Activated naive CD8-positive, alpha-beta T cell treated with anti-CD3 and anti-CD28 coated beads, Interleukin-2, amount 50 U/mL, for 24 hours (primary cell): ENCODE data around the gene IQCE.
"Not testable (repeated sequence)": the region's sequence is repeated elsewhere in the genome, so short reads cannot be mapped to it uniquely, and the experiment has no call there.

ENCODE experiments used
- ATAC-seq: fragments of 150-1000 bp; cut with Tn5 transposase; one replicate; pipeline ENCODE4 v1.10.0; 2021
- DNase-seq: peaks from one replicate; pipeline ENCODE4 v3.0.0; 2021
- H3K27ac Mint-ChIP-seq: one replicate; pipeline ENCODE4 v1.8.0; 2021; ENCODE audit warnings: mild to moderate bottlenecking, mixed read lengths
- H3K27me3 Mint-ChIP-seq: one replicate; pipeline ENCODE4 v1.8.0; 2021; ENCODE audit warnings: mixed read lengths
- H3K36me3 Mint-ChIP-seq: one replicate; pipeline ENCODE4 v1.8.0; 2021; ENCODE audit warnings: low read depth, mixed read lengths
- H3K4me1 Mint-ChIP-seq: one replicate; pipeline ENCODE4 v1.8.0; 2021; ENCODE audit warnings: mixed read lengths
- H3K4me3 Mint-ChIP-seq: one replicate; pipeline ENCODE4 v1.8.0; 2021; ENCODE audit warnings: mild to moderate bottlenecking, moderate library complexity, mixed read lengths
- H3K9me3 Mint-ChIP-seq: one replicate; pipeline ENCODE4 v1.8.0; 2021; ENCODE audit warnings: mixed read lengths

The IQCE gene

GRCh38 chr7:2534214-2534613 lies 24.6 kb upstream of the IQCE start:
- not testable (repeated sequence) for H3K27ac Mint-ChIP-seq, H3K4me3 Mint-ChIP-seq, H3K27me3 Mint-ChIP-seq, DNase-seq, ATAC-seq, H3K36me3 Mint-ChIP-seq, H3K9me3 Mint-ChIP-seq
- peaks cover 23% of the 10 kb centered on the region for H3K4me1 Mint-ChIP-seq

GRCh38 chr7:2535872-2536627 lies 22.7 kb upstream of the IQCE start:
- not testable (repeated sequence) for ATAC-seq, H3K27me3 Mint-ChIP-seq, DNase-seq, H3K27ac Mint-ChIP-seq, H3K4me3 Mint-ChIP-seq, H3K9me3 Mint-ChIP-seq, H3K4me1 Mint-ChIP-seq, H3K36me3 Mint-ChIP-seq

GRCh38 chr7:2537981-2538851 lies 20.6 kb upstream of the IQCE start:
- H3K4me1 Mint-ChIP-seq = no peaks in the 10 kb centered on the region
- peaks cover 2% of the 10 kb centered on the region for H3K36me3 Mint-ChIP-seq
- no peaks in the 10 kb centered on the region for H3K9me3 Mint-ChIP-seq
- H3K27ac Mint-ChIP-seq = no peak overlapping the region
- no peaks in the 10 kb centered on the region for H3K27me3 Mint-ChIP-seq
- no peak overlapping the region for H3K4me3 Mint-ChIP-seq
- DNase-seq (no peak), ATAC-seq (no peak)

- no peaks in the 10 kb centered on the region for H3K27me3 Mint-ChIP-seq
- ATAC-seq (no peak), DNase-seq (no peak)
- H3K4me3 Mint-ChIP-seq = no peak overlapping the region
- peaks cover 2% of the 10 kb centered on the region for H3K36me3 Mint-ChIP-seq
- H3K4me1 Mint-ChIP-seq = no peaks in the 10 kb centered on the region
- no peak overlapping the region for H3K27ac Mint-ChIP-seq
- H3K9me3 Mint-ChIP-seq = no peaks in the 10 kb centered on the region
These were observed 19.5 kb upstream of the IQCE start for GRCh38 chr7:2539031-2539911.

- peaks cover 2% of the 10 kb centered on the region for H3K36me3 Mint-ChIP-seq
- no peak overlapping the region for H3K27ac Mint-ChIP-seq
- DNase-seq = no peak
- H3K4me1 Mint-ChIP-seq = no peaks in the 10 kb centered on the region
- H3K9me3 Mint-ChIP-seq = no peaks in the 10 kb centered on the region
- no peaks in the 10 kb centered on the region for H3K27me3 Mint-ChIP-seq
- no peak for ATAC-seq
- no peak overlapping the region for H3K4me3 Mint-ChIP-seq
These were observed 18.6 kb upstream of the IQCE start for GRCh38 chr7:2540133-2540532.

DNA sequence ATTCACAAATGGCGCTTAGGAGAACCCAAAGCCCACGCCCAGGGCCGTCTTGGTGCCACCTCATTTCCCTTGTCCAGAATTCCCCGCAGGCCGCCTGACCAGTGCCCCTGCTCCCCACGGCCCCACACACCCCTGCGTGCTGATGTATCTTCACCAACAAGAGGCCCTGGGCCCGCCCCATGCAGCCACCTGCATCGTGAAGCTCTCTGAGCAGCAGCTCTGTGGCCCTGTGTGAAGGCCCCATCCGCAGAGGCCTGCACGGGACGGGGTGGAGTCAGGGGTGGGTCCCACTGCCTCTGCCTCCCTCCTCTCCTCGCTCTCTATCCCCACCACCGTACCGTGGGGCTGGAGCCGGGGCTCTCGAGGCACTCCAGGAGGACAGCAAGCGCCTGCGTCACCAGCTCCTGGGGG lies 18.1 kb upstream of the IQCE start:
- Mint-ChIP-seq H3K9me3 (no peaks in the 10 kb centered on the region), H3K27ac (no peak overlapping the region), H3K4me3 (no peak overlapping the region), H3K36me3 (peaks cover 2% of the 10 kb centered on the region), H3K27me3 (no peaks in the 10 kb centered on the region), H3K4me1 (no peaks in the 10 kb centered on the region)
- DNase-seq (no peak), ATAC-seq (peak; percentile 17)

DNA sequence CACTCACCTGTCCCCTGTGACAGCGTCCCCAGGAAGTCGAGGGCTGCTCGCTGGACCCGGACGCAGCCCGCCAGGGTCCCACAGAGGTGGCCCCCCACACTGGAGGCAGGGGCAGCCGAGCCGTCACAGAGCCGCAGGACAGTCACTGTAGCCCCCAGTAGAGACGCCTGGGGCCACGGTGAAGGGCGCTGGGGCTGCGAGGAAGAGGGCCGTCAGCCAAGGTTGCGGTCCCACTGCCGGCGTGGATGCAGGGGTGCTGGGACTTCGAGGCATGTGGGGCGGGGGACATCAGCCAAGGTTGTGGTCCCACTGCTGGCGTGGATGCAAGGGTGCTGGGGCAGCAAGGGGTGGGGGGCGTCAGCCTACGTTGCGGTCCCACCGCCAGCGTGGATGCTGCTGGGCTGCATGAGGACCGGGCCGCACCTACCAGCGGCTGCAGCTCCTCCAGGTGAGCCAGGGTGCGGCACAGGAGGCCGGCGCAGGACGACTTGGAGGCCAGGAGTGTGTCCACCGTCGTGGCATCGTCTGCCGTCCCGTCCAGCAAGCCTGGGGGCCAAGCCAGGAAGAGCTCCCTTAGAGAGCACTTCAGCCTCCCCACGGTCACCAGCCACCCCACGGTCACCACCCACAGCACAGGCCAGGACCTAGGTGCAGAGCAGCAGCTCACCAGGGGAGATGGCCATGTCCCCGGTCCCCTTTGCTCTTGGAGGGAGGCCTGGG lies 17.3 kb upstream of the IQCE start:
- ATAC-seq = no peak
- no peak overlapping the region for H3K4me3 Mint-ChIP-seq
- no peaks in the 10 kb centered on the region for H3K9me3 Mint-ChIP-seq
- H3K4me1 Mint-ChIP-seq = no peaks in the 10 kb centered on the region
- DNase-seq = no peak
- no peak overlapping the region for H3K27ac Mint-ChIP-seq
- peaks cover 2% of the 10 kb centered on the region for H3K36me3 Mint-ChIP-seq
- H3K27me3 Mint-ChIP-seq = no peaks in the 10 kb centered on the region

GRCh38 chr7:2542011-2542915 lies 16.5 kb upstream of the IQCE start:
- H3K36me3 Mint-ChIP-seq = peaks cover 7% of the 10 kb centered on the region
- ATAC-seq (no peak), DNase-seq (no peak)
- H3K27me3 Mint-ChIP-seq = no peaks in the 10 kb centered on the region
- no peaks in the 10 kb centered on the region for H3K4me1 Mint-ChIP-seq
- H3K9me3 Mint-ChIP-seq = no peaks in the 10 kb centered on the region
- H3K27ac Mint-ChIP-seq = no peak overlapping the region
- no peak overlapping the region for H3K4me3 Mint-ChIP-seq

GRCh38 chr7:2542916-2543871 lies 15.6 kb upstream of the IQCE start:
- Mint-ChIP-seq H3K27ac (no peak overlapping the region), H3K4me1 (no peaks in the 10 kb centered on the region), H3K4me3 (no peak overlapping the region), H3K36me3 (peaks cover 9% of the 10 kb centered on the region), H3K27me3 (no peaks in the 10 kb centered on the region), H3K9me3 (no peaks in the 10 kb centered on the region)
- ATAC-seq = no peak
- no peak for DNase-seq

DNA sequence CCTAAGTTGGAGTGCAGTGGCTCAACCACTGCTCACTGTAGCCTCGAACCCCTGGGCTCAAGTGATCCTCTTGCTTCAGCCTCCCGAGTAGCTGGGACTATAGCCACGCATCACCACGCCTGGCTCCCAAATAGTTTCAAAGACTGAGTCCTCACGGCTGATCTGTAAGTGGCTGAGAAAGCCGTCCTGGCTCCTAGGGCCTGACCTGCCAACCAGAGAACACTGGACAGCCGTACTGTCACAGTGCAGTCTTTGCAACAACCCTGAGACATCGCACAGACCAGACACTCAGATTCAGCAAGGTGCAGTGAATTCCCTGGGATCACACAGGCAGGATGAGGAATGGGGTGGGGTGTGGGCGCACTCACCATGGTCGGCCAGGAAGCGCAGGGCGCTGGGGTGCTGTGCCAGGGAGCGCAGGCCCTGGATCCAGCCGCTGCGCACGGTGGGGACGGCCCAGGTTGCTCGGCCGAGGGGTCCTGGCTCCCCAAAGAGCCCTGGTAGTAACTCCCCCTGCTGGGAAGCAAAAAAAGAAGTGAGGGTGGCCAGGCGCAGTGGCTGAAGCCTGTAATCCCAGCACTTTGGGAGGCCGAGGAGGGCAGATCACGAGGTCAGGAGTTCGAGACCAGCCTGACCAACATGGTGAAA lies 14.1 kb upstream of the IQCE start:
- Mint-ChIP-seq H3K4me1 (peaks cover 4% of the 10 kb centered on the region), H3K4me3 (no peak overlapping the region), H3K36me3 (peaks cover 14% of the 10 kb centered on the region), H3K27ac (no peak overlapping the region), H3K27me3 (no peaks in the 10 kb centered on the region), H3K9me3 (no peaks in the 10 kb centered on the region)
- DNase-seq (no peak), ATAC-seq (no peak)

- peaks cover 4% of the 10 kb centered on the region for H3K4me1 Mint-ChIP-seq
- H3K9me3 Mint-ChIP-seq = no peaks in the 10 kb centered on the region
- peaks cover 21% of the 10 kb centered on the region for H3K36me3 Mint-ChIP-seq
- no peak overlapping the region for H3K4me3 Mint-ChIP-seq
- no peak overlapping the region for H3K27ac Mint-ChIP-seq
- ATAC-seq (no peak), DNase-seq (no peak)
- no peaks in the 10 kb centered on the region for H3K27me3 Mint-ChIP-seq
These were observed 12.9 kb upstream of the IQCE start for GRCh38 chr7:2545746-2546425.
